Suprapubic skin (tissue), 4 donors: Measurements from ENCODE around the gene NACC2. TPM values are rescaled to one million over a fixed set of nuclear protein-coding genes. Genes with fewer than 3 reads are reported as not detected.

Experiments used
- DNase-seq, 2 donors: peaks; one replicate each; pipeline ENCODE4 v3.0.0-alpha.2; 2019; ENCODE audit warnings: low spot score in 2 of 2
- H3K27ac ChIP-seq: fragments of 200-600 bp; sonication (generic); one replicate; pipeline ENCODE4 v1.5.1; 2019
- H3K27me3 ChIP-seq: fragments of 200-600 bp; sonication (generic); one replicate; pipeline ENCODE4 v1.5.1; 2019
- H3K36me3 ChIP-seq: fragments of 200-600 bp; sonication (generic); one replicate; pipeline ENCODE4 v1.5.1; 2019
- H3K4me1 ChIP-seq: fragments of 200-600 bp; sonication (generic); one replicate; pipeline ENCODE4 v1.5.1; 2019
- H3K4me3 ChIP-seq: fragments of 200-600 bp; sonication (generic); one replicate; pipeline ENCODE4 v1.5.1; 2019; ENCODE audit warnings: mild to moderate bottlenecking
- H3K9me3 ChIP-seq: fragments of 200-600 bp; sonication (generic); one replicate; pipeline ENCODE4 v1.5.1; 2019
- CTCF ChIP-seq, 2 donors: fragments of 200-600 bp in 1 of 2; fragments of 450-650 bp in 1 of 2; sonication (generic) in 1 of 2; IDR thresholded peaks; one replicate each; pipeline ENCODE4 v1.5.1; 2016 to 2019; ENCODE audit warnings: antibody characterized with exemption in 2 of 2, mild to moderate bottlenecking in 1 of 2, moderate library complexity in 1 of 2
- EP300 ChIP-seq: sonication (generic); formaldehyde crosslinking; IDR thresholded peaks from one replicate; pipeline ENCODE4 v1.6.1; 2017; ENCODE audit warnings: antibody characterized with exemption
- POLR2A ChIP-seq, 2 donors: fragments of 450-650 bp; IDR thresholded peaks; one replicate each; pipeline ENCODE4 v1.6.1; 2017; ENCODE audit warnings: antibody characterized with exemption in 2 of 2, mild to moderate bottlenecking in 2 of 2, moderate library complexity in 2 of 2
- POLR2AphosphoS5 ChIP-seq, 3 donors: sonication (generic); formaldehyde crosslinking; IDR thresholded peaks; one replicate each; pipeline ENCODE4 v1.6.1; 2017; ENCODE audit warnings: antibody characterized with exemption in 3 of 3
- WGBS: methylation state at CpG from one replicate; pipeline ENCODE4 v1.1.5; 2018; 5-methylcytosine and 5-hydroxymethylcytosine counted together
- total RNA-seq, 4 donors: library from RNA; depleted of rRNA; stranded (reverse); fragments of >200 nt; gene quantifications; one replicate each; pipeline ENCODE4 v1.1.0, GENCODE V29; 2016

NACC2 gene
- total RNA-seq, 4 donors from 2014 or later, result 12.1 to 14.9 (median 13.7) TPM

- no peak for DNase-seq
- 1% methylated on average over 16 of the region's 52 CpGs for WGBS
- Histone ChIP-seq H3K27me3 (peaks cover 98% of the 10 kb centered on the region), H3K36me3 (no peaks in the 10 kb centered on the region), H3K4me3 (peak overlapping the region; percentile 36), H3K27ac (no peak overlapping the region), H3K9me3 (no peaks in the 10 kb centered on the region), H3K4me1 (peaks cover 16% of the 10 kb centered on the region)
- no peak for TF ChIP-seq CTCF (IDR thresholded peaks at IDR 0.05)
- no peak for TF ChIP-seq POLR2AphosphoS5 (IDR thresholded peaks at IDR 0.05)
Observed at GRCh38 chr9:136132512-136133050, 37.5 kb upstream of the NACC2 start.

- Histone ChIP-seq H3K36me3 (no peaks in the 10 kb centered on the region), H3K4me3 (no peak overlapping the region), H3K9me3 (no peaks in the 10 kb centered on the region), H3K27ac (no peak overlapping the region), H3K27me3 (peaks cover 91% of the 10 kb centered on the region), H3K4me1 (peaks cover 16% of the 10 kb centered on the region)
- 42% methylated on average over 19 of the region's 31 CpGs for WGBS
- no peak for DNase-seq
- TF ChIP-seq CTCF (IDR thresholded peaks at IDR 0.05) (no peak), POLR2A (IDR thresholded peaks at IDR 0.05) (no peak), POLR2AphosphoS5 (IDR thresholded peaks at IDR 0.05) (no peak), EP300 (no peak)
Observed at GRCh38 chr9:136131629-136132511, 36.8 kb upstream of the NACC2 start.

GRCh38 chr9:136129176-136129575 is 34.1 kb upstream of the NACC2 start:
- 52% methylated on average over 16 of the region's 17 CpGs for WGBS
- Histone ChIP-seq H3K4me1 (peaks cover 16% of the 10 kb centered on the region), H3K36me3 (no peaks in the 10 kb centered on the region), H3K9me3 (no peaks in the 10 kb centered on the region), H3K27me3 (peaks cover 77% of the 10 kb centered on the region), H3K4me3 (no peak overlapping the region), H3K27ac (no peak overlapping the region)
- DNase-seq, result no peak
- TF ChIP-seq POLR2A (IDR thresholded peaks at IDR 0.05), result no peak
- no peak for TF ChIP-seq EP300
- no peak for TF ChIP-seq CTCF (IDR thresholded peaks at IDR 0.05)
- TF ChIP-seq POLR2AphosphoS5 (IDR thresholded peaks at IDR 0.05), result no peak

- WGBS, result 76% methylated on average over 6 of the region's 17 CpGs
- Histone ChIP-seq H3K9me3 (no peaks in the 10 kb centered on the region), H3K27ac (no peak overlapping the region), H3K4me3 (no peak overlapping the region), H3K4me1 (peaks cover 11% of the 10 kb centered on the region), H3K36me3 (no peaks in the 10 kb centered on the region), H3K27me3 (peaks cover 74% of the 10 kb centered on the region)
- no peak for DNase-seq
- TF ChIP-seq POLR2A (IDR thresholded peaks at IDR 0.05) (no peak), EP300 (no peak), CTCF (IDR thresholded peaks at IDR 0.05) (no peak), POLR2AphosphoS5 (IDR thresholded peaks at IDR 0.05) (no peak)
Observed at GRCh38 chr9:136128436-136128835, 33.3 kb upstream of the NACC2 start.

- 86% methylated on average over 17 of the region's 18 CpGs for WGBS
- peaks cover 63% of the 10 kb centered on the region for H3K27me3 ChIP-seq
Observed at GRCh38 chr9:136127313-136127712, 32.2 kb upstream of the NACC2 start.

More at GRCh38 chr9:136127313-136127712, 32.2 kb upstream of the NACC2 start:
- DNase-seq, result no peak
- Histone ChIP-seq H3K4me1 (peaks cover 8% of the 10 kb centered on the region), H3K9me3 (no peaks in the 10 kb centered on the region), H3K4me3 (no peak overlapping the region), H3K36me3 (no peaks in the 10 kb centered on the region), H3K27ac (no peak overlapping the region)
- no peak for TF ChIP-seq POLR2AphosphoS5 (IDR thresholded peaks at IDR 0.05)
- no peak for TF ChIP-seq POLR2A (IDR thresholded peaks at IDR 0.05)
- no peak for TF ChIP-seq EP300
- no peak for TF ChIP-seq CTCF (IDR thresholded peaks at IDR 0.05)
